NOMO-1 (cell line): ENCODE data around the gene DPP4.

ENCODE experiments used
- DNase-seq, 2 experiments: peaks; one replicate each; lab custom pipeline; 2025; ENCODE audit not compliant: unreplicated experiment in 2 of 2; lab: John Stamatoyannopoulos, UW

DPP4 gene

DNA sequence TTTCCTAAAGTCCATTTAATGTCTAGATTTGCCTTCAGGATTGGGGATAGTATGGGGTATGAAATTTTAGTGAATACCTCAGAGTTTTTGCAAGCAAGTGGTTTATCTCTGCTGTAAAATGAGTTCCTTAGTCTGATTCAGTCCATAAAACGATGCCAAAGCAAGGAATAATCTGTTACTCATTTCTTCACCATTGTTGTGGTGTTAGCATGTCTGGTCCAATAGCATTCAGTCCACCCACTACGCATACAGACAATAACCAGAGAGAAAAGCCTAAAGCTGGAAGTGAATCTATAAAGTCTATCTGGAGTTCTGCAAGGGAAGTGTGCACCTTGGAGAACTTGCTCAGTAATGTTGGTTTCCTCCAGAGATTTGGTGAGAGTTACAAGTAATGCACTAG, 12.9 kb upstream of the DPP4 start:
- no peak for DNase-seq

DNA sequence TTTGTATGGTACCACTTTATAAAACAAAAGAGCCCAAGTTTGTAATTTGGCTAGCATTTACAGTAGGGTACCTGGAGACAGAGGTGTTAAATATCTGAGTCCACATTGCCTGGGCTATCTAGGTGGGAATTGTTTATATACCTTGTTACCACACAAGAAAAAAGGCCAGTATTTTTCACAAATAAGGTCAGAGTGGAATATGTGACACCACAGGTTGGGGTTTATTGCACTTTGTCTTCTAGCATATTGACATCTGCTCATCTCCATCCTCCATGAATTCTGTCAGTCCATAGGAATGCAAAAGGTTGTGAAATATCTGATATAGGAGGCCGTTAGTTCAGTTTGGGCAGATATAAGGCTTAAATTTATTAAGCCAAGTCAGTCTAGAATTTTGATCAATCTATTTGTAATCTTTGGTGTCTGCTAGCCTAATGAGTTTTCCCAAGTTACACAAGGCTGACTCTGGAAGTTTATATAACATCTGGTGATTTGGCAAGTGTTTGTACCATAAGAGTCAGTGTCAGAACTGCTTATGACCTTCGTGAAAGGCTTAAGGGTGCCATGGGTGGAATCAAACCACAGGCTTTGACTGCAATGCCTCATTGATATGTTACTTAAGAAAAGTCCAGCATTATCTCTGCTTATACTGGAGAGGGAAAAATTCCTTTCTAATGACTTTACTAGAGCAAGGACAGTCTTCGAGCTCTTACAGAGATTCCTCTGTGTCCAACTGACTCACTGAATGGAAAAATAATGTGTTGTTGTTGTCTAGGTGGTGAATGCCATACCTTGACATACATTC, 11.3 kb upstream of the DPP4 start:
- DNase-seq = no peak

DNA sequence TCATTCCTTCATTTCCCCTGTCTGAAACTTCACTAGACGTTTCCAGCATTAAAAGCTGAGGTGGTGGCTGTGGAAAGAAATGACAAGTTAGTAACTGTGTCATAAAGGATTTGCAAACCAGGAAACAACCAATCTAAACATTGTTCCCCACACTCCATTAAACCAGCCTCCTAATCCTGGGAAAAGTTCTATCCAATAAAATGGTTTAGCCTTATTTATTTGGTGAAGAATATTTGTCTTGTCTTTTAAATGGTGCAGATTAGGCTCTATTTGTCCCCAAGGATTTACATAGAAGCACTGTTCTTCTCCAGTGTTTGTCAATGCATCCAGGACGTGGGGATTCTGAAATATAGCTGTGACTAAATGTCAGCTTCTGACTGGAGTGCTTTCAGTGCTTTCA, 10.5 kb upstream of the DPP4 start:
- DNase-seq = no peak

DNA sequence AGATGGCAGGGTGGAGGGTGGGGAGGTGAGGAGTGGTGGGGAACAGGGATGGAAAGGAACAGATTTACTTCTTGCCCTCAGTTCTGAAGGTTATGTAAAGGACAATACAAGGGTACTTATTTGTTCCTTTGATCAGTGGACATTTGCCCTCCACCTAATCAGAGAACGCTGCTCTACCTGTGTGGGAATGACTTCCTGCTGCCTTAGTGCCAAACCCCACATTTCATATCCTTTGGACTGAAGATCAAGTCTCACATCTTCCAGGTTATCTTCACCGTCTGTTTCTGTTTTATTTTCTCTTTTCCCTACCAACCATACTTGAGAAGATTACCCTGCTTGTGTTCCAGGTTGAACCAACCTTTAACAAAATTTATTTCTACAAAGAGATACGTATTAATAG, 8.7 kb upstream of the DPP4 start:
- DNase-seq = no peak

DNA sequence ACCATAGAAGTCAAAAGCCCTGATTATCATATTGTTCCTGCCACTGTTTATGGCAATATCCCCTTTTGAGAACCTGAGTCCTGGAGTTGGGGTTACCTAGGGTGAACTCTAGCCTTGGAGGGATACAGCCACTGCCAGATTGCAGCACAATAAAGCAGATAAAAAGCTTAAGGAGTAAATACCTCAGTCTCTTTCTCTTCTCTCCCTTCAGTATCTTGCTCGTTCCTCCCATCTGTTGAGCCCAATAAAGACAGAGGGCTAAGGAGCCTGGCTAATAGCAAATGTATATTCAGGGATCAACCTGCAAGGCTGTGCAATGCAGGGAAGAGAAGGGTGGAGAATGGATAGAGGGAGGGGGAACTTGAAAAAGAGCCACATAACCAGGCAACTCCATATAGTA, 8.0 kb upstream of the DPP4 start:
- DNase-seq = no peak

DNA sequence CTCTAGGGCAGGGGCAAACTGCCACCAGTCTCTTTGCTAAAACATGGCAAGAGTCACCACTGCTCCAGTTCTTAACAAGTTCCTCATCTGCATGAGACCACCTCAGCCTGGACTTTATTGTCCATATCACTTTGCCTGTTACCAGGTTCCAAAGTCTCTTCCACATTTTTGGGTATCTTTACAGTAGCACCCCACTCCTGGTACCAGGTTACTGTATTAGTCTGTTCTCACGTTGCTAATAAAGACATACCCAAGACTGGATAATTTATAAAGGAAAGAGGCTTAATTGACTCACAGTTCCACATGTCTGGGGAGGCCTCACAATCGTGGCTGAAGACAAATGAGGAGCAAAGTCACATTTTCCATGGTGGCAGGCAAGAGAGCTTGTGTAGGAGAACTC, 5.5 kb upstream of the DPP4 start:
- no peak for DNase-seq

DNA sequence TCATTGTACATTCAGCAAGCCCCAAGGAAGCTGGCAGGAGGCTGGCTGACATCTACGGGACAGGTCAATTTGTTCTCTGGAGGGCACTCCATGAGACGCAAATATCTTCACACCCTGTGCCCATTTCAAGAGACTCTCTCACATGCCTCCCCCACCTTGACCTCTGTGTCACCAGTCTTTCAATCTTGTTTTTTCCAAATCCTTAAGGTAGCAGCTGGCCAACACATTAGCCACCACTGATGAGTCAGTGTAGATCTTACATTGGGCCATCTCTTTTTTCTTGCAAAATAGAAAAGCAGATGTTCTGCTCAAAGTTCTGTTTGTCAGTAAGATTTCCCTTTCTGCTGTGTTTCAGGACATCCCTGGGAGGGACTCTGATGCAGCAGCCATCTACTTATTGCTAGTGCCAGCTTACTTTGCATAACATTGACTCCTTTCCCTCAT, 1.7 kb upstream of the DPP4 start:
- DNase-seq = no peak

GRCh38 chr2:162074928-162075688, 1.1 kb upstream of the DPP4 start:
- DNase-seq = no peak

GRCh38 chr2:162074632-162074895, 549 bp upstream of the DPP4 start:
- no peak for DNase-seq

GRCh38 chr2:162072976-162073887, 783 bp downstream of the DPP4 start:
- no peak for DNase-seq

GRCh38 chr2:162072181-162072702, 1.8 kb downstream of the DPP4 start:
- DNase-seq = no peak

DNA sequence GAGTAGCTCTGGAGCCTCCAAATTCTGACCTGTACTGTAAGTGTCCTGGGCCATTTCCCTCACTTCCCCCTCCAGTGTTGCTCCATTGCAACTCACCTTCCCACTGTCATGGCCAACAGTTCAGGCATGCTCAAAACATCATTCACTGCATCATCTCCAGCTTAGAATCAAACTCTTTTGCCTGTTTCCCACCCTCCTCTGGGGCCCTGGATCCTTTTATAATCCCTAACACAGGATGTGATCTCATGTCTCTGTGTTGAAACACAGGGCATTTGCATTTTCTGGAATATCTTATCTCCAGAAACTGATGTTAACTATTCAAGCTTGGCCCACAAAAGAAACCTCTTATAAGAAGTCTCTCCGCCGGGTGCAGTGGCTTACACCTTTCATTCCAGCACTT, 3.0 kb downstream of the DPP4 start:
- no peak for DNase-seq

- no peak for DNase-seq
These were observed 3.6 kb downstream of the DPP4 start for GRCh38 chr2:162070228-162070936.

DNA sequence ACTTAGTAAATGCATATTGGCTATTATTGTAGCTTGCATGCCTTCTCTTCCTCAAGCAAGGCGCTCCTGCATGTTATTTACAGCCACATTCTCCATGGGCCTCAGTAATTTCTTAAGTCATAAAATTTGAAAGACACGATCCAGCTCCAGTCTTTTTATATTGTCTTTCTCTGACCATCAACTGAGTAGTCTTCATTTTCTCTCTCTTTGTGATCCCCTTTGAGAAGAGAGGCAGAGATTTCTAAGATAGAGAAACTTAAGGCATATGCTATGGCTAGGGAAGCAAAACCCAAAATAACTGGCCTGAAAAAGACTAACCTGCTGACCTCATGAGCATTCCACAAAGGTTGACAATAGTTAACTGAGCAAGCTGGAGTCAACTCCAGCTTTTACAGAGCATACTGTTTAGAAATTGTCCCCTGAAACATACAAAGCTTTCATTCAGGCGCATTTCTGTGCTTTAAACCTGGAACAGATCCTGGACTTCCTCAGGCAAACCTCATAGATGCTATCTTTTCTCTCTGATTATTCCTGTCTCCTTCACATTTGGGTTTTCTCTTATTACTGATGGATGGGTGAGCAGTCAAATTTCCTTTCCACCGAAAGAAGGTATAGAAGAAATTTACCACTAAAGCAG, 4.6 kb downstream of the DPP4 start:
- no peak for DNase-seq

GRCh38 chr2:162067596-162067995, 6.4 kb downstream of the DPP4 start:
- no peak for DNase-seq

- no peak for DNase-seq
These were observed 8.2 kb downstream of the DPP4 start for GRCh38 chr2:162065767-162066166.

- no peak for DNase-seq
These were observed 10.1 kb downstream of the DPP4 start for GRCh38 chr2:162063899-162064298.

DNA sequence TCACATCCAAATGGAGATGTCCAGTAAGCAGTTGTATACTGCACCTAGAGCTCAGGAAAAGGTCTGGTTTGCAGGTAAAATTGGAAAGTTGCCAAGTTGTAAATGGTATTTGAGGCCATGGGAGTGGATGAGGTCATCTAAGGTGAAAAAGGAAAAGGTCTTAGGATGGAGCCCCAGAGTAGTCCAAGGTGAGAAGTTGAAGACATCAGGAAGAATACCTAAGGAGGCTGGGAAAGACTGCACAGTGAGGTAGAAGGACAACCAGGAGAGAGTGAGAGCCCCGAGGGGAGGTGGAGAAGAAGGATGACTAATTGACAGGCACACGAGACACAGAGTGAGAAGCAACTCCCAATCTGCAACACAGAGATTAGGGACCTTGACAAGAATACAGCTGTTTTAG, 10.7 kb downstream of the DPP4 start:
- DNase-seq = no peak

DNA sequence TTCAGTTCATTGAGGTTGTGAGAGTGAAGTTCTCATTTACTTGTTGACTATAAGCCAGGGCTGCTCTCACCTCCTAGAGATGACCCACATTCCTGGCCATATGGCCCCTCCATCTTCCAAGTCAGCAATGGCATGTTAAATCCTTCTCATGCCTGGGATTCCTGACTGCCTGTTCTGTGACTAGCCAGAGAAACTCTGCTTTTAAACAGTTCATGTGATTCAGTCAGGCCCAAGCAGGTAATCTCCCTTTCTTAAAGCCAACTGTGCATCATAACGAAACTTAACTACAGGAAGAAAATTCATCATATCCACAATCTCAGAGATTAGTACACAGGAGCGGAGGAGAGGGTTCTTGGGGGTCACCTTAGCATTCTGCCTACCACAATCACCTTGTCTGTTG, 11.5 kb downstream of the DPP4 start:
- DNase-seq = no peak

GRCh38 chr2:162061021-162061420, 13.0 kb downstream of the DPP4 start:
- no peak for DNase-seq
